ENCODE measurements around the gene ZBTB22. TPM values are rescaled to one million over a fixed set of nuclear protein-coding genes. Genes with fewer than 3 reads are reported as not detected.
A peak's percentile ranks its signal among the peaks of the same experiment; 100 is the strongest.

Gene ZBTB22
- total and polyA plus RNA-seq, 2 donors (not counting 1 experiment from before 2014, with no cell fraction given): 25.9 to 39.7 TPM

- peak; percentile 54 for ATAC-seq (ENCODE audit: low read depth)
- Mint-ChIP-seq H3K4me1 (peaks cover 66% of the 10 kb centered on the region), H3K27ac (peak within 1 kb of the TSS; percentile 98), H3K9me3 (ENCODE audit: insufficient read depth) (no peaks in the 10 kb centered on the region), H3K4me3 (peak within 1 kb of the TSS; percentile 100), H3K27me3 (no peaks in the 10 kb centered on the region)
- peaks cover 0 to 45% of the 10 kb centered on the region in 2 experiments for H3K36me3 ChIP-seq (replicated peaks in 1 of 2; ENCODE audit: control extremely low read depth in 1 of 2, control insufficient read depth in 1 of 2, extremely low read depth in 1 of 2, insufficient read depth in 2 of 2, low read length in 1 of 2)
- H3K9ac ChIP-seq (ENCODE audit: low read length): peak within 1 kb of the TSS; percentile 100
- 0% methylated on average over 35 of the region's 47 CpGs for WGBS (ENCODE audit: insufficient coverage)
- DNase-seq: peak; percentile 97
- TF ChIP-seq EZH2 (IDR thresholded peaks at IDR 0.05; ENCODE audit: borderline replicate concordance, insufficient read depth, low read depth, low read length, poor library complexity, severe bottlenecking) (no peak), CTCF (IDR thresholded peaks at IDR 0.05) (no peak)
- peak within 1 kb of the TSS; percentile 41 for H2AFZ ChIP-seq (ENCODE audit: insufficient read depth, low read depth, low read length, poor library complexity, severe bottlenecking)
- peak within 1 kb of the TSS; percentile 99 for H3K4me2 ChIP-seq (replicated peaks; ENCODE audit: low read depth, low read length, poor library complexity, severe bottlenecking)
- ChIA-PET CTCF (interaction anchor here (1.1 to 5.7 kb wide), 8 partner anchors 10 to 476 kb away, joined by 3 to 54 read pairs (median 7); partner anchors contain the start of genes B3GALT4, RGL2 and TAP2), POLR2A (interaction anchor here (0.6 to 4.2 kb wide), 10 partner anchors 13 to 140 kb away, joined by 3 to 40 read pairs (median 6); partner anchors contain the start of genes B3GALT4, CUTA, PFDN6 and RGL2)
- no peaks in the 10 kb centered on the region for H3K9me3 ChIP-seq (ENCODE audit: control extremely low read depth in 1 of 3, control insufficient read depth in 2 of 3, insufficient read depth in 1 of 3, low read length in 2 of 3)
- H3K79me2 ChIP-seq (ENCODE audit: control insufficient read depth, insufficient read depth, low read length): peaks cover 90% of the 10 kb centered on the region
- H3K4me1 ChIP-seq (ENCODE audit: control insufficient read depth in 2 of 2, insufficient read depth in 2 of 2, low read length in 2 of 2): peaks cover 47 to 69% of the 10 kb centered on the region in 2 donors
- intact Hi-C loops (cut with micrococcal nuclease): loop anchor here (1.0 to 5.0 kb wide), 5 partner anchors 10 to 113 kb away; no protein-coding TSS in a partner anchor
- peak within 1 kb of the TSS; percentile 74 to 100 (median 97) for H3K4me3 ChIP-seq (ENCODE audit: control extremely low read depth in 1 of 5, extremely low read depth in 1 of 5, insufficient read depth in 1 of 5, low read depth in 2 of 5, low read length in 4 of 5)
- H3K27me3 ChIP-seq (replicated peaks in 1 of 4; ENCODE audit: control extremely low read depth in 1 of 4, control insufficient read depth in 3 of 4, insufficient read depth in 4 of 4, low read length in 3 of 4): no peaks in the 10 kb centered on the region
- peaks cover 43% of the 10 kb centered on the region for H4K20me1 ChIP-seq (ENCODE audit: control insufficient read depth, insufficient read depth, low read length, poor library complexity, severe bottlenecking)
- H3K27ac ChIP-seq (ENCODE audit: low read length in 2 of 2): peak within 1 kb of the TSS; percentile 97 to 100
Measured at GRCh38 chr6:33313709-33314514, 3.6 kb downstream of the ZBTB22 start, which contains the start of gene TAPBP. Gene TAPBP, minus strand, starts transcription at chr6:33314078. Its CDS starts 37 bp downstream, at chr6:33314041.
